ENCODE data around the gene VSIG10. TPM values are rescaled to one million over a fixed set of nuclear protein-coding genes. Genes with fewer than 3 reads are reported as not detected.

VSIG10 gene
- total RNA-seq, 2 experiments from 2014 or later: 5.7 to 7.6 TPM

DNA sequence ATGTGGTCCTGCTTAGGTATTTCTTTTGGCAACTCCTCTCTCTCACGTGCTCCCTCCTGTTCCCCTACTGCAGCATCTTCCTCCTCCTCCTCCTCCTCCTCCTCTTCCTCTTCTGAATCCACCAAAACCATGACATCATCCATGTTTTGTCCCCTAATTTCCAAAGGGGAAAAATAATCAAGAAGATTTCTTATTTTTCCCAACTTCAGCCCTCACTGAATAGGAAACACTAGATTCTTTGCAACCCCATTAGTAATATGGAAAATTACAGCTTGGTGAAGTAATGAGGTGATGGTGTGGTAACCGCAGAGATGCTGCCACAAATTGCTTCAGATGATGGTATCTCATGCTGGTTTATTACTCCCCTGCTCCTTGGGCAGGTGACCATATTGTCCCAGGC is 35.4 kb downstream of the VSIG10 start:
- intact Hi-C loops (cut with micrococcal nuclease): no loop called here
- POLR2A ChIA-PET: no interaction called here
- DNase-seq: no peak
- Mint-ChIP-seq H3K4me1 (ENCODE audit: low read depth) (peaks cover 28% of the 10 kb centered on the region), H3K27ac (no peak overlapping the region), H3K4me3 (no peak overlapping the region), H3K27me3 (peaks cover 7% of the 10 kb centered on the region), H3K36me3 (peaks cover 1% of the 10 kb centered on the region), H3K9me3 (no peaks in the 10 kb centered on the region)
- CTCF ChIA-PET: no interaction called here

DNA sequence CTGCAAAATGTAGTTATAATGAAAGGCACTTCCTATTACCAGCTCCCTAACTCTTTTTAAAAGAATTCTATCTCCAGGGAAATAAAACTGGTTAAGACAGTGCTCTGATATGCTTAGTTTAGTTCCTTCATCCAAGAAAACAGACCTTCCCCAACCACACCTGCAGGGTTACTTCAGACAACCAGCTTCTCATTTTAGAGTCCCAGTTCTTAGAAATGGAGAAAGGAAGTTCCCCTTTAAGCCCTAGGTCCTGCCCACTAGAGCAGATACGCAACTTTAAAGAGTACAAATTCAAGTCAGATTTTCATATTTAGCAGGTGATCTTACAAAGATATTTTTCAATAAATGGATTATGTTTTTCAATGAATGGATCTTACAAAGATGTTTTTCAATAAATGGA is 38.4 kb downstream of the VSIG10 start:
- Mint-ChIP-seq H3K4me1 (ENCODE audit: low read depth) (peaks cover 32% of the 10 kb centered on the region), H3K27ac (no peak overlapping the region), H3K27me3 (peaks cover 7% of the 10 kb centered on the region), H3K9me3 (no peaks in the 10 kb centered on the region), H3K4me3 (no peak overlapping the region), H3K36me3 (peaks cover 1% of the 10 kb centered on the region)
- intact Hi-C loops (cut with micrococcal nuclease): no loop called here
- ChIA-PET CTCF (interaction anchor here (0.7 to 2.4 kb wide), 8 partner anchors 8 to 208 kb away, joined by 3 to 14 read pairs (median 5); no protein-coding TSS in a partner anchor), POLR2A (interaction anchor here (0.6 to 2.3 kb wide), 2 partner anchors 21 to 105 kb away, joined by 3 to 6 read pairs; no protein-coding TSS in a partner anchor)
- no peak for DNase-seq

DNA sequence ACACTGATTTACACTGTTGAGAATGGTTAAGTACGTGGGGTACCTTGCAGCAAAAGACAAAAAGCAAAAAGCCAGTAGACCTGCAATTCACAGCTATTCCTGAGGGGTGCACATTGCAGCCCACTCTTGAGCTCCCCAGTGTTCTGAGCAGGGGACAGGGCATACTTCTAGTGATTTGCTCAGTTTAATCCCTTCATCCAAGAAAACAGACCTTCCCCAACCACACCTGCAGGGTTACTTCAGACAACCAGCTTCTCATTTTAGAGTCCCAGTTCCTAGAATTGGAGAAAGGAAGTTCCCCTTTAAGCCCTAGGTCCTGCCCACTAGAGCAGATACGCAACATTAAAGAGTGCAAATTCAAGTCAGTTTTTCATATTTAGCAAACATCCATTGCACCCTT is 39.2 kb downstream of the VSIG10 start:
- Mint-ChIP-seq H3K27me3 (peaks cover 7% of the 10 kb centered on the region), H3K27ac (peak overlapping the region; percentile 30), H3K4me3 (peak overlapping the region; percentile 17), H3K9me3 (no peaks in the 10 kb centered on the region), H3K36me3 (peaks cover 2% of the 10 kb centered on the region), H3K4me1 (ENCODE audit: low read depth) (peaks cover 38% of the 10 kb centered on the region)
- peak; percentile 24 for DNase-seq
- POLR2A ChIA-PET: interaction anchor here (1.1 to 6.1 kb wide), 3 partner anchors 20 to 32 kb away, joined by 3 to 48 read pairs (median 6); no protein-coding TSS in a partner anchor
- intact Hi-C loops (cut with micrococcal nuclease): loop anchor here (5.0 kb wide), 2 partner anchors 58 to 73 kb away; partner anchors contain the start of gene PEBP1
- CTCF ChIA-PET: interaction anchor here (0.7 to 2.4 kb wide), 13 partner anchors 9 to 1717 kb away, joined by 3 to 14 read pairs (median 5); partner anchors contain the start of genes PEBP1 and SUDS3

DNA sequence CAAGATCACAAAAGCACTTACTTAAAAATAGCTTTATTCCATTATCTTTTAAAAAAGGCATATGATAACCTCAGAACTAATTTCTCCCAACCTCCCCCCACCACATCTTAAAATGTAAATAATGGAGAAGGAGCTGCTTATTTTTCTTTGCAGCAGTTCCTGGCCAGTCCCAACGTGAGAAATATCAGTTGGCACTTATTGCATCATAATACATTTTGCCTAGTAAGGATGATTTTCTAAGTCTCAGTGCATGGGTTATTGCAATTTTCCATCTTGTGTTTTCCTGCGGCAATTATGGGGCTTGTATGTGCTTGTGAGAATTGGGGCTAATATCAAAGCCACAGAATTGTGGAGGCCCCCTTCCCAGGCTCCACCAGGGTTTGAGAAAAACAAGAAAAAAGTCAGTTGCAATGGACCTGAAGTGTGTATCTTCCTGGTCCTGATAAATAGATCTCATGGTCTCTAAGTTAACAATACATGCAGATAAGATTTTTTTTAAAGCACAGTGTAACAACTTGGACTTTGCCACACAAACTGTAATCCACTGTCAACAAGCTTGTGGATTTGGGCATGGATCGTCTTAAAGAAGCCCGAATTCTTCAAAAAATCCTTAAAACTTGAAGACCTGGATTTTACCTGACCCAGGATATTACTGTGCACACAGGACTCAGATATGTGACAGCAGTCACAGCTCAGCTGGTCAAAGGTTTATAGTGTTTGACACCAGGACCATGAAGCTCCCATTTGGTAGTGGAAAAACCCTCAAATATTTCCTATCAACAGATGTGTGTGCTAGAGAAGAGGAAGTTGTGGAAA is 40.0 kb downstream of the VSIG10 start:
- H3K4me1 Mint-ChIP-seq (ENCODE audit: low read depth): peaks cover 46% of the 10 kb centered on the region
- peaks cover 7% of the 10 kb centered on the region for H3K27me3 Mint-ChIP-seq
- intact Hi-C loops (cut with micrococcal nuclease): loop anchor here (2.0 to 5.0 kb wide), 3 partner anchors 59 to 189 kb away; partner anchors contain the start of gene PEBP1
- peaks cover 6% of the 10 kb centered on the region for H3K36me3 Mint-ChIP-seq
- H3K9me3 Mint-ChIP-seq: no peaks in the 10 kb centered on the region
- peak overlapping the region; percentile 24 for H3K27ac Mint-ChIP-seq
- DNase-seq: no peak
- ChIA-PET POLR2A (interaction anchor here (0.6 to 6.1 kb wide), 6 partner anchors 15 to 163 kb away, joined by 3 to 48 read pairs (median 4); no protein-coding TSS in a partner anchor), CTCF (interaction anchor here (0.6 to 2.4 kb wide), 14 partner anchors 8 to 1718 kb away, joined by 3 to 14 read pairs (median 5); partner anchors contain the start of genes PEBP1 and SUDS3)
- H3K4me3 Mint-ChIP-seq: peak overlapping the region; percentile 81

DNA sequence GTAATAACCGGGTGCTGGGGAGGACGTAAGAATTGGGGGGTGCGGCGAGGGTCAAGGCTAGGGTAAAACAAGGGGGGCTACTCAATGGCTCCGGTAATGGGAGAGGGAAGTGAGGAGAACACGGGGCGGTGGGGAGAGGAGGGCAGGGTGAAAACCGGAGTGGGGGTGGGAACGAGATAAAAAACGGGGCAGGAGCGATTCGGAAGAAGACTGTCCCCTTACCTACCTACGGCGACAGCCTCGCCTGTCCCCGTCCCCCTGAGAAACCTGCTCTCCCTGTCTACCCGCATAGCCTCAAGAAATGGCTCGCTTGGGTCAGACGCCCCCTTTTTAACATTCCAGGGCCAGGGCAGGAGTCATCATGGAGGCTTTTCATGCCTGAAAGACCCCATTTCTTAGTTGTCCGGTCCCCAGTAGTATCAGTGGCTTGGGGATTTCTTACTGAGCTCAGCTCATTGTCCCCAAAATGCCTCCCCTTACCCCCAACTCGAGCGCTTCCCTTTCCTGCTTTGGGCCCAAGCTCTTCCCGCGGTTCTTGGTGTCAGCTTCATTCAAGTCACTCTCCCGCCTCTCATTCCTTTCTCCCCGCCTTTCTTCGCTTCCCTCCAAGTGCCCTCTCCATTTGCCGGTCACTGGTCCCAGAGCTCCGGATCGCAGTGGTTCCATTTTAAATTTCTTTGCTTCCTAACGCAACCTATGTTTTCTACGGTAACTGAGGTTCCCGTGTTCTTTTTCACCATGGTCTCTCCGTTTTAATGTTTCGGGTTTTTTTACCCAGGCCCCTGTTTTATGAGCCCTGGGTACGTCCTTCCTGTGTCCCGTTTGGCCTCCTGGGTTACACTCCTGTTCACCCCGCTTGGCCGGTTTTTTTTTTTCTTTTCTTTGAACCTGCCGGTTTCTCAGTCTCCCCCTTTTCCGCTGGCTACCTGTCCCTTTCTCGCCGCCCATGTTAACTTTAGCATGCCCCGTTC is 41.7 kb downstream of the VSIG10 start:
- peak overlapping the region; percentile 81 for H3K4me3 Mint-ChIP-seq
- CTCF ChIA-PET: interaction anchor here (0.8 to 2.1 kb wide), 7 partner anchors 9 to 188 kb away, joined by 3 to 11 read pairs (median 3); no protein-coding TSS in a partner anchor
- peaks cover 45% of the 10 kb centered on the region for H3K4me1 Mint-ChIP-seq (ENCODE audit: low read depth)
- H3K36me3 Mint-ChIP-seq: peaks cover 6% of the 10 kb centered on the region
- intact Hi-C loops (cut with micrococcal nuclease): loop anchor here (1.0 to 5.0 kb wide), 6 partner anchors 17 to 315 kb away; partner anchors contain the start of genes PEBP1, RFC5 and SUDS3
- H3K27me3 Mint-ChIP-seq: peaks cover 3% of the 10 kb centered on the region
- H3K27ac Mint-ChIP-seq: peak overlapping the region; percentile 87
- peak; percentile 35 for DNase-seq
- POLR2A ChIA-PET: interaction anchor here (1.5 to 6.1 kb wide), 8 partner anchors 9 to 74 kb away, joined by 4 to 48 read pairs (median 9); partner anchors contain the start of genes PEBP1 and RFC5
- no peaks in the 10 kb centered on the region for H3K9me3 Mint-ChIP-seq

DNA sequence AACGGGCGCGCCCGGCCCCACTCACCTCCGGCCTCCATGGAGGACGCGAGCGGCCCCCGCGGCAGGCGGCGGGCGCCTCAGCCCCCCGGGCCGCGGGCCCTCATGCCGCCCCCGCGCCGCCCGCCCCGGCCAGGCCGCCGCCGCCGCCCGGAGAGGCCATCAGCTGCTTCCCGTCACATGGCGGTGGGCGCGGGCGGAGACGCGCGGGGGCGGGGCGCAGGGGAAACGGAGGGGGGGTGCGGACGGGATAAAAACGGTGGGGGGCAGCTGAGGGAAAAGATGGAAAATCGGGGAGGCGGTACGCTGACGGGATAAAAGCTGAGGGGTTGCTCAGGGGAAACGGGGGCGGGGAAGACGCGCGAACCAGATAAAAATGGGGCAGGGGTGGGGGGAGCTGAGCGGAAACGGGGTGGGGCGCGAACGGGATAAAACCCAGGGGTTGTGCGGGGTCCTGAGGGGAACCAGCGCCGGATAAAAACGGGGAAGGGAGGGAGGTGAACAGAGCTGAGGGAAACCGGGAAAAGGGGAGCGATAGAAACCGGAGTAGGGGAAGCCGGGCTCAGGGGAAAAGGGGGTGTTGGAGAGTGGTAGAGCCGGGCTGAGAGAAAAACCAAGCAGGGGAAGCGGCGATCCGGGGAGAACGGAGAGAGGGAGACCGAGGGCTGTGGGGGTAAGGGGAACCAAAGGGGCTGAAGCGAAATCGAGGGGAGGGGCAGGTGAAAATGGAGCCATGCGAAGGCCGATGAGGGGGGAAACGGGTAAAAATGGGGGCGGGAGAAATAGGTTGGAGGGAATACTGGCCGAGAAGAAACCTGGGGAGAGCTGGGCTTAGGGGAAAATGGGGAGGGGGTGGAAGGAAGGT is 42.6 kb downstream of the VSIG10 start, which contains the start of gene WSB2:
WSB2 (minus strand) TSS at position 169 of the 862 bp plus-strand sequence; CDS start at position 38, 131 bp downstream.
- POLR2A ChIA-PET: interaction anchor here (0.6 to 6.1 kb wide), 13 partner anchors 8 to 314 kb away, joined by 3 to 48 read pairs (median 6); partner anchors contain the start of genes PEBP1 and RFC5
- CTCF ChIA-PET: interaction anchor here (0.8 to 2.1 kb wide), 7 partner anchors 8 to 204 kb away, joined by 3 to 11 read pairs (median 3); no protein-coding TSS in a partner anchor
- Mint-ChIP-seq H3K4me1 (ENCODE audit: low read depth) (peaks cover 48% of the 10 kb centered on the region), H3K9me3 (no peaks in the 10 kb centered on the region), H3K4me3 (peak within 1 kb of the TSS; percentile 81), H3K27ac (peak within 1 kb of the TSS; percentile 92), H3K27me3 (no peaks in the 10 kb centered on the region), H3K36me3 (peaks cover 6% of the 10 kb centered on the region)
- DNase-seq: peak; percentile 73
- intact Hi-C loops (cut with micrococcal nuclease): loop anchor here (2.0 to 5.0 kb wide), 4 partner anchors 16 to 316 kb away; partner anchors contain the start of genes PEBP1 and SUDS3

DNA sequence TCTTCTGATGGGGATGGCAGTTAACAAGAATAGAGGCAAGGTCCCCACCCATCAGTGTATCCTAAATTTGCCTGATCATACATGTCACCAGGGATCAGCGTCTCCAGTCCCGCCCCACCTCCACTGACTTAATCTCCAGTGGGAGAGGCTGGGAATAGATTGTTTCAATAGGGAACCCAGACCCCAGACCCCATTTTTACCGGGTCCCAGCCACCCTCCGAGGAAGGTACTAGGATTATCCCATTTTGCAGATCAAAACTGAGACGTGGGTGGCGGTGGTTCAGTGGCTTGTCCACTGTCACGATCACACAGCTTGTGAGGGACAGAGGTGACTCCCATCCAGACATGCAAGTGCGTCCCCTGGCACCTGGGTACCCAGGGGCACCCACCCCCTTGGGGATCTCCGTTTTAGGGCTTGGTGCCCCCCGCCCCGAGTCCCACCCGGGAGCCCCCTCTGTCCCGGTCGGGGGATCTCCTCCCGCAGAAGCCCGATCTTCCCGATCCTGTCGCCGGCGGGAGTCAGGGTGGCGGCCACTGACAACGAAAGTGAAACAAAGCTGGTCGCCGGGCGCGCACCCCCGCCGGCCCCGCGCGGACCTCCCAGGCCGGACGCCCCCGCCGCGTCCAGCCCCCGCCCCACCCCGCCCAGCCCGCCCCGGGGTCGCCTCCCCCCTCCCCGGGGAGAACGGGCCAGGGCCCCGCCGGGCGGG is 43.4 kb downstream of the VSIG10 start:
- no peaks in the 10 kb centered on the region for H3K27me3 Mint-ChIP-seq
- intact Hi-C loops (cut with micrococcal nuclease): loop anchor here (2.0 to 5.0 kb wide), 4 partner anchors 16 to 316 kb away; partner anchors contain the start of genes PEBP1 and SUDS3
- peak; percentile 53 for DNase-seq
- peaks cover 51% of the 10 kb centered on the region for H3K4me1 Mint-ChIP-seq (ENCODE audit: low read depth)
- peak overlapping the region; percentile 80 for H3K4me3 Mint-ChIP-seq
- H3K9me3 Mint-ChIP-seq: no peaks in the 10 kb centered on the region
- CTCF ChIA-PET: interaction anchor here (1.1 to 2.1 kb wide), 6 partner anchors 9 to 203 kb away, joined by 3 to 11 read pairs (median 3); no protein-coding TSS in a partner anchor
- peak overlapping the region; percentile 92 for H3K27ac Mint-ChIP-seq
- H3K36me3 Mint-ChIP-seq: peaks cover 6% of the 10 kb centered on the region
- POLR2A ChIA-PET: interaction anchor here (0.6 to 6.1 kb wide), 12 partner anchors 9 to 315 kb away, joined by 3 to 48 read pairs (median 6); partner anchors contain the start of genes PEBP1 and RFC5

DNA sequence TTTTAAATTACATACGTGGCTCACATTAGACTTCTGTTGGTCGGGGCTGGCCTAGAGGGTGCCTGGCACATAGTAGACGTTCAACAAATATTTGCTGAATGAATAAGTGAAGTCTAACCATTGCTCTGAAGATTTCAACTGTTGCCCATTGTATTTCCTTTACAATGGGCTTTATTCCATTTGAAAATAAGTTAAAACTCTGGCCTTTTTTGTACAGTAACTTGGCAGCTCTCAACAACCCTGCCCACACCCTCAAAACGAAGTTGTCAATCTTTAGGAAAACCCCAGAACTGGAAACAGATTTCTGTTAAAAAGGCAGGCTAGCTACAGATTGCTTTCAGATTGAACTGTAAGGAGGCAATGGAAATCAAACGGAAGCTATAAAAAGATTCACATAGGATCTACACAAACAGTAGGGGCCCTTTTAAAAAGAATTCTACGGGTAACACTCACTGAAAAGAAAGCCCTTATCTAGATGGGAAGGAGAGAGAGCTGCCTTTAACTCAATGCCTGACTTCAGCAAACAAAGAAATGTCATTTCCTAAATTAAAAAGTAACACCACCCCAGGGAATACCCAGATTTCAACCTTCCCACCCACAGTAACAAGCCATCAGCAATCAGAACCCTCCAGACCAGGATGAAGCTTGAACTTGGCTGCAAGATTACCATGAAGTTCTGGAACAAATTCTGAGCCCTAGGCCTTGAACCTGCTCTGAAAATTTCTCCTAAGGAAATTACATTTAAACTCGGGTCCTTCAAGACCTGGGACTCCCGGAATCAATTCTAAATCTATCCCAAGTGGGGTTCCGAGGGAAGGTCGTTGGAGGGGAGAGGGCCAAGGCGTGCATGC is 44.2 kb downstream of the VSIG10 start:
- no peak for DNase-seq
- no peaks in the 10 kb centered on the region for H3K9me3 Mint-ChIP-seq
- ChIA-PET CTCF (interaction anchor here (0.8 to 1.2 kb wide), 5 partner anchors 8 to 202 kb away, joined by 3 to 4 read pairs (median 3); no protein-coding TSS in a partner anchor), POLR2A (interaction anchor here (0.8 to 6.1 kb wide), 5 partner anchors 8 to 32 kb away, joined by 3 to 48 read pairs (median 8); no protein-coding TSS in a partner anchor)
- H3K36me3 Mint-ChIP-seq: peaks cover 6% of the 10 kb centered on the region
- H3K4me1 Mint-ChIP-seq (ENCODE audit: low read depth): peaks cover 44% of the 10 kb centered on the region
- intact Hi-C loops (cut with micrococcal nuclease): loop anchor here (1.0 to 10.0 kb wide), 6 partner anchors 15 to 317 kb away; partner anchors contain the start of genes PEBP1 and SUDS3
- H3K4me3 Mint-ChIP-seq: peak overlapping the region; percentile 80
- no peaks in the 10 kb centered on the region for H3K27me3 Mint-ChIP-seq
- peak overlapping the region; percentile 92 for H3K27ac Mint-ChIP-seq

DNA sequence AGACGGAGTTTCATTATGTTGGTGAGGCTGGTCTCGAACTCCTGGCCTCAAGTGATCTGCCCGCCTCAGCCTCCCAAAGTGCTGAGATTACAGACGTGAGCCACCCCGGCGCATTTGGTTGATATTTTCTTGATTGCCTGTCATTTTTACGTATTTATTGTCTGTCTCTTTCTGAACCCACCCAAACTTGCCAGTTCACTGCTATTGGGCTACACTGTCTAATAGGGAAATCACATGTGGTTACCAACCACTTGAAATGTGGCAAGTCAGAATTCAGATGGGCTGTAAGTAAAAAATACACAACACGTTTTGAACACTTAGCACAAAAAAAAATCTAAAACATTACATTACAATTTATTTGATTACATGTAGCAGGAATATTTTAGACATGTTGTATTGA is 44.9 kb downstream of the VSIG10 start:
- intact Hi-C loops (cut with micrococcal nuclease): loop anchor here (1.0 to 10.0 kb wide), 2 partner anchors 24 to 246 kb away; no protein-coding TSS in a partner anchor
- Mint-ChIP-seq H3K4me1 (ENCODE audit: low read depth) (peaks cover 37% of the 10 kb centered on the region), H3K27me3 (no peaks in the 10 kb centered on the region), H3K4me3 (peak overlapping the region; percentile 80), H3K9me3 (no peaks in the 10 kb centered on the region), H3K36me3 (peaks cover 6% of the 10 kb centered on the region), H3K27ac (peak overlapping the region; percentile 92)
- no peak for DNase-seq
- ChIA-PET CTCF (interaction anchor here (0.8 to 0.9 kb wide), 2 partner anchors 24 to 184 kb away, joined by 3 read pairs; no protein-coding TSS in a partner anchor), POLR2A (interaction anchor here (1.5 to 6.1 kb wide), 5 partner anchors 10 to 32 kb away, joined by 5 to 48 read pairs (median 5); no protein-coding TSS in a partner anchor)
